SK-N-SH (cell line): ENCODE data around the gene FHOD3. TPM values are rescaled to one million over a fixed set of nuclear protein-coding genes. Genes with fewer than 3 reads are reported as not detected.

ENCODE experiments used
- CTCF ChIA-PET: fragments of 300-600, 350-600 bp; formaldehyde crosslinking; extraction: SDS; loops from one replicate; lab custom pipeline; 2021; lab: Yijun Ruan, JAX
- POLR2A ChIA-PET: fragments of 350-600 bp; sonication (Branson Sonifier 250); formaldehyde crosslinking; extraction: SDS; loops from one replicate; lab custom pipeline; 2020; ENCODE audit warnings: antibody characterized with exemption, inconsistent platforms; lab: Yijun Ruan, JAX
- DNase-seq: peaks from one replicate; pipeline ENCODE4 v3.0.0; 2012
- H2AFZ ChIP-seq: fragments of 200-600 bp; sonication (generic); 2 replicates; pipeline ENCODE4 v1.8.1; 2016; ENCODE audit warnings: antibody characterized with exemption, mild to moderate bottlenecking, low read depth
- H3F3A ChIP-seq: fragments of 200-600 bp; sonication (generic); replicated peaks from 2 replicates; pipeline ENCODE3; 2016; ENCODE audit warnings: antibody characterized with exemption, mild to moderate bottlenecking; ENCODE audit not compliant: insufficient read depth
- H3K27ac ChIP-seq, 2 experiments: fragments of 200-500 bp in 1 of 2; fragments of 200-600 bp in 1 of 2; sonication (Bioruptor generic) in 1 of 2; sonication (generic), shearing (Covaris generic) in 1 of 2; 2 replicates each; pipeline versions ENCODE4 v1.5.1 to v1.6.1; 2014 to 2016; ENCODE audit warnings: low read depth in 2 of 2, inconsistent platforms in 1 of 2, low read length in 1 of 2, mild to moderate bottlenecking in 1 of 2, mixed read lengths in 1 of 2
- H3K27me3 ChIP-seq: fragments of 200-600 bp; sonication (generic), shearing (Covaris generic); 2 replicates; pipeline ENCODE4 v1.6.1; 2016; ENCODE audit warnings: mixed run types; ENCODE audit not compliant: insufficient read depth
- H3K36me3 ChIP-seq, 2 experiments: fragments of 200-500 bp in 1 of 2; fragments of 200-600 bp in 1 of 2; sonication (Bioruptor generic) in 1 of 2; sonication (generic) in 1 of 2; replicated peaks in 1 of 2; 2 replicates each; pipeline versions ENCODE3 to v1.5.1; 2014 to 2016; ENCODE audit warnings: low read length in 1 of 2, mild to moderate bottlenecking in 1 of 2; ENCODE audit not compliant: insufficient read depth in 2 of 2, control insufficient read depth in 1 of 2
- H3K4me1 ChIP-seq, 2 experiments: fragments of 200-500 bp in 1 of 2; fragments of 200-600 bp in 1 of 2; sonication (Bioruptor generic) in 1 of 2; sonication (generic), shearing (Covaris generic) in 1 of 2; 2 replicates each; pipeline versions ENCODE4 v1.5.1 to v1.6.1; 2014 to 2016; ENCODE audit warnings: low read depth in 1 of 2, low read length in 1 of 2, mixed run types in 1 of 2; ENCODE audit not compliant: insufficient read depth in 2 of 2, control insufficient read depth in 1 of 2
- H3K4me2 ChIP-seq: fragments of 200-600 bp; sonication (generic), shearing (Covaris generic); 2 replicates; pipeline ENCODE4 v1.6.1; 2017; ENCODE audit warnings: mixed run types
- H3K4me3 ChIP-seq, 2 experiments: fragments of 200-500 bp in 1 of 2; fragments of 200-600 bp in 1 of 2; sonication (Bioruptor generic) in 1 of 2; sonication (generic), shearing (Covaris generic) in 1 of 2; 2 replicates each; pipeline versions ENCODE4 v1.5.1 to v1.8.1; 2014 to 2016; ENCODE audit warnings: low read depth in 2 of 2, inconsistent platforms in 1 of 2, low read length in 1 of 2, mild to moderate bottlenecking in 1 of 2, mixed read lengths in 1 of 2, moderate library complexity in 1 of 2
- H3K79me2 ChIP-seq: fragments of 200-600 bp; sonication (generic); 2 replicates; pipeline ENCODE4 v1.8.1; 2017; ENCODE audit warnings: mild to moderate bottlenecking; ENCODE audit not compliant: insufficient read depth
- H3K9ac ChIP-seq: fragments of 200-600 bp; sonication (generic); 2 replicates; pipeline ENCODE4 v1.6.1; 2017; ENCODE audit warnings: mixed run types
- H3K9me2 ChIP-seq: fragments of 200-600 bp; sonication (generic); 2 replicates; pipeline ENCODE4 v1.6.1; 2017; ENCODE audit warnings: mixed run types
- H3K9me3 ChIP-seq: fragments of 200-600 bp; sonication (generic); 2 replicates; pipeline ENCODE4 v1.6.1; 2017; ENCODE audit warnings: mixed run types, mild to moderate bottlenecking, moderate library complexity
- H4K20me1 ChIP-seq: fragments of 200-600 bp; sonication (generic); 2 replicates; pipeline ENCODE4 v1.6.1; 2017; ENCODE audit warnings: mild to moderate bottlenecking, mixed run types; ENCODE audit not compliant: insufficient read depth
- CHD2 ChIP-seq: fragments of 150-350 bp; IDR thresholded peaks from 2 replicates; pipeline ENCODE4 v1.6.1; 2018; ENCODE audit warnings: low read length; ENCODE audit not compliant: partially characterized antibody
- ELF1 ChIP-seq: IDR thresholded peaks from 2 replicates; pipeline ENCODE4 v1.4.0; 2012
- EP300 ChIP-seq, 2 experiments: IDR thresholded peaks; 2 replicates each; pipeline versions ENCODE4 v1.4.0 to v1.6.1; 2012; ENCODE audit warnings: borderline replicate concordance in 1 of 2, low read depth in 1 of 2, low read length in 1 of 2
- EZH2phosphoT487 ChIP-seq: fragments of 200-600 bp; sonication (generic); IDR thresholded peaks from 2 replicates; pipeline ENCODE4 v1.6.1; 2017; ENCODE audit warnings: low read depth, mixed run types, mild to moderate bottlenecking, antibody characterized with exemption, moderate library complexity, borderline replicate concordance
- FOSL2 ChIP-seq: IDR thresholded peaks from 2 replicates; pipeline ENCODE4 v1.4.0; 2012; ENCODE audit warnings: low read depth, mild to moderate bottlenecking, moderate library complexity, borderline replicate concordance
- FOXJ3 ChIP-seq: sonication (generic); formaldehyde crosslinking; IDR thresholded peaks from 2 replicates; pipeline ENCODE4 v1.5.1; 2020; ENCODE audit warnings: mild to moderate bottlenecking, missing genetic modification reagents
- FOXM1 ChIP-seq: IDR thresholded peaks from 2 replicates; pipeline ENCODE4 v1.4.0; 2012; ENCODE audit warnings: low read depth, mild to moderate bottlenecking
- GABPA ChIP-seq: IDR thresholded peaks from 2 replicates; pipeline ENCODE4 v1.4.0; 2012; ENCODE audit warnings: low read depth, mild to moderate bottlenecking
- GATA2 ChIP-seq: sonication (generic); formaldehyde crosslinking; IDR thresholded peaks from 2 replicates; pipeline ENCODE4 v1.5.0; 2020; ENCODE audit warnings: mild to moderate bottlenecking, missing genetic modification reagents
- IRF3 ChIP-seq: fragments of 150-350 bp; IDR thresholded peaks from 2 replicates; pipeline ENCODE4 v1.6.1; 2016; ENCODE audit warnings: mild to moderate bottlenecking, low read depth, low read length
- JUND ChIP-seq: IDR thresholded peaks from 2 replicates; pipeline ENCODE4 v1.4.0; 2012
- MAX ChIP-seq: IDR thresholded peaks from 2 replicates; pipeline ENCODE4 v1.4.0; 2012; ENCODE audit warnings: low read depth
- MEF2A ChIP-seq: IDR thresholded peaks from 2 replicates; pipeline ENCODE4 v1.4.0; 2012; ENCODE audit warnings: low read depth, borderline replicate concordance
- MXI1 ChIP-seq: IDR thresholded peaks from 2 replicates; pipeline ENCODE4 v1.6.1; 2012; ENCODE audit warnings: mild to moderate bottlenecking, low read depth, low read length, improper control_type of control experiment
- NFIC ChIP-seq: IDR thresholded peaks from 2 replicates; pipeline ENCODE4 v1.4.0; 2012; ENCODE audit warnings: borderline replicate concordance
- POLR2AphosphoS5 ChIP-seq: IDR thresholded peaks from 2 replicates; pipeline ENCODE4 v1.6.1; 2012; ENCODE audit warnings: low read depth, low read length
- RCOR1 ChIP-seq: fragments of 150-350 bp; IDR thresholded peaks from 2 replicates; pipeline ENCODE4 v1.6.1; 2017; ENCODE audit warnings: antibody characterized with exemption, low read length
- RXRA ChIP-seq: IDR thresholded peaks from 2 replicates; pipeline ENCODE4 v1.4.0; 2012; ENCODE audit warnings: low read depth, mild to moderate bottlenecking, borderline replicate concordance
- SIN3A ChIP-seq: IDR thresholded peaks from 2 replicates; pipeline ENCODE4 v1.6.1; 2012; ENCODE audit warnings: low read depth, mild to moderate bottlenecking, low read length, moderate library complexity, borderline replicate concordance
- TCF12 ChIP-seq: IDR thresholded peaks from 2 replicates; pipeline ENCODE4 v1.4.0; 2012
- TEAD4 ChIP-seq: IDR thresholded peaks from 2 replicates; pipeline ENCODE4 v1.4.0; 2012; ENCODE audit warnings: mild to moderate bottlenecking, borderline replicate concordance; ENCODE audit not compliant: insufficient read depth
- USF1 ChIP-seq: IDR thresholded peaks from 2 replicates; pipeline ENCODE4 v1.4.0; 2012; ENCODE audit warnings: low read depth, borderline replicate concordance
- ZBTB33 ChIP-seq: IDR thresholded peaks from 2 replicates; pipeline ENCODE4 v1.4.0; 2012; ENCODE audit warnings: low read depth, borderline replicate concordance
- WGBS: methylation state at CpG from one replicate; pipeline ENCODE4 v1.1.6; 2017; ENCODE audit warnings: low lambda C conversion rate; 5-methylcytosine and 5-hydroxymethylcytosine counted together
- polyA plus RNA-seq, 3 experiments: library from polyadenylated mRNA; depleted of rRNA; stranded (reverse); fragments of >200 nt; gene quantifications; 2 replicates each; pipeline ENCODE4 v1.2.3, GENCODE V29; 2012
- TF ChIP-seq, protein P1 (sequence below): IDR thresholded peaks from 2 replicates; pipeline ENCODE4; 2012
- TF ChIP-seq, protein P2 (sequence below): fragments of 200-600 bp; sonication (generic); IDR thresholded peaks from 2 replicates; pipeline ENCODE4 v1.6.1; 2017; ENCODE audit warnings: antibody characterized with exemption, mild to moderate bottlenecking, moderate library complexity

Gene FHOD3
- polyA plus RNA-seq, 1 of the 3 experiments (the other 2 are of a cell fraction): 10.9 TPM

DNA sequence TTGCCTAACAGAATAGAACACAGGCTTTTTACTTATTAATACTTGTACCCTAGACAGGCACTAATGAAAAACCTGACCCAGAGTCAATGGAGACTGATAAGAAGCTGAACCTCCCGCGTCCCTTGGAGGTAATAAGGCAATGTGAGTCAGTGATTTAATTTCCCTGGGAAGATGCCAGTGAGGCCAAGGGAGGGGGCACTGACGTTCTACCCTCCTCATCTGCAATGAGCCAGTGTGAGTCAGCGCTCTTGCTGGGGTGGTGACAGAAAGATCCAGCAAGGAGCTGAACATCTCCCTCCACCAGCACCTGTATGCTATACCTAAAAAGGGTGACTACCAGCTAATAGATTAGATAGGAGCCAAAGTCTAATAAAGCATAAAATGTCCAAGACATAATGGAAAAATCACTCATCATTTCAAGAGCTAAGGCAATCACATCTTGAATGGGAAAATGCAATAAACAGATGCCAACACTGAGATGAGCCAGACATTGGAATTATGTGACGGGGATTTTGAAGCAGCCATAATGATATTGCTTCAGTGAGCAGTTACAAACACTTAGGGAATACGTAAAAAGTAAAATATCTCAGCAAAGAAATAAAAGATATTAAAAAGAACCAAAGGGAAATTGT is 414.4 kb downstream of the FHOD3 start:
- Histone ChIP-seq H3K9me2 (no peaks in the 10 kb centered on the region), H4K20me1 (no peaks in the 10 kb centered on the region), H3K36me3 (no peaks in the 10 kb centered on the region), H3K9ac (no peak overlapping the region), H3K4me3 (no peak overlapping the region), H2AFZ (no peak overlapping the region), H3K4me1 (peaks cover 0 to 7% of the 10 kb centered on the region in 2 experiments; a peak in 2 of 4 replicates), H3K27me3 (no peaks in the 10 kb centered on the region), H3K9me3 (no peaks in the 10 kb centered on the region), H3K79me2 (no peaks in the 10 kb centered on the region), H3F3A (no peaks in the 10 kb centered on the region), H3K4me2 (no peak overlapping the region), H3K27ac (peak overlapping the region in 1 of 2 experiments; percentile 57; a peak in 3 of 4 replicates)
- no peak for DNase-seq
- ChIA-PET CTCF (interaction anchor here (1.1 to 2.2 kb wide), 2 partner anchors 24 to 415 kb away, joined by 3 to 14 read pairs; partner anchors contain the start of gene FHOD3), POLR2A (no interaction called here)
- WGBS: 21% methylated on average over 6 of the region's 6 CpGs
- TF ChIP-seq EP300 (IDR thresholded peaks at IDR 0.05; ENCODE audit: borderline replicate concordance in 1 of 2, low read depth in 1 of 2, low read length in 1 of 2): peak in 1 of 2 experiments; percentile 52; a peak in 1 of 4 replicates
- TF ChIP-seq TCF12: peak; percentile 77
- no peak for TF ChIP-seq ZBTB33
- TF ChIP-seq, protein P1, sequence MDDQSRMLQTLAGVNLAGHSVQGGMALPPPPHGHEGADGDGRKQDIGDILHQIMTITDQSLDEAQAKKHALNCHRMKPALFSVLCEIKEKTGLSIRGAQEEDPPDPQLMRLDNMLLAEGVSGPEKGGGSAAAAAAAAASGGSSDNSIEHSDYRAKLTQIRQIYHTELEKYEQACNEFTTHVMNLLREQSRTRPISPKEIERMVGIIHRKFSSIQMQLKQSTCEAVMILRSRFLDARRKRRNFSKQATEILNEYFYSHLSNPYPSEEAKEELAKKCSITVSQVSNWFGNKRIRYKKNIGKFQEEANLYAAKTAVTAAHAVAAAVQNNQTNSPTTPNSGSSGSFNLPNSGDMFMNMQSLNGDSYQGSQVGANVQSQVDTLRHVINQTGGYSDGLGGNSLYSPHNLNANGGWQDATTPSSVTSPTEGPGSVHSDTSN: peak; percentile 70
- TF ChIP-seq CHD2: no peak
- no peak for TF ChIP-seq SIN3A
- TF ChIP-seq GATA2 (CRISPR knock-in tag): no peak
- TF ChIP-seq RCOR1: no peak
- no peak for TF ChIP-seq GABPA
- TF ChIP-seq MAX: peak; percentile 60
- TF ChIP-seq, protein P2, sequence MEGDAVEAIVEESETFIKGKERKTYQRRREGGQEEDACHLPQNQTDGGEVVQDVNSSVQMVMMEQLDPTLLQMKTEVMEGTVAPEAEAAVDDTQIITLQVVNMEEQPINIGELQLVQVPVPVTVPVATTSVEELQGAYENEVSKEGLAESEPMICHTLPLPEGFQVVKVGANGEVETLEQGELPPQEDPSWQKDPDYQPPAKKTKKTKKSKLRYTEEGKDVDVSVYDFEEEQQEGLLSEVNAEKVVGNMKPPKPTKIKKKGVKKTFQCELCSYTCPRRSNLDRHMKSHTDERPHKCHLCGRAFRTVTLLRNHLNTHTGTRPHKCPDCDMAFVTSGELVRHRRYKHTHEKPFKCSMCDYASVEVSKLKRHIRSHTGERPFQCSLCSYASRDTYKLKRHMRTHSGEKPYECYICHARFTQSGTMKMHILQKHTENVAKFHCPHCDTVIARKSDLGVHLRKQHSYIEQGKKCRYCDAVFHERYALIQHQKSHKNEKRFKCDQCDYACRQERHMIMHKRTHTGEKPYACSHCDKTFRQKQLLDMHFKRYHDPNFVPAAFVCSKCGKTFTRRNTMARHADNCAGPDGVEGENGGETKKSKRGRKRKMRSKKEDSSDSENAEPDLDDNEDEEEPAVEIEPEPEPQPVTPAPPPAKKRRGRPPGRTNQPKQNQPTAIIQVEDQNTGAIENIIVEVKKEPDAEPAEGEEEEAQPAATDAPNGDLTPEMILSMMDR: no peak
- TF ChIP-seq RXRA: peak; percentile 39; the same call in 1 of the 2 replicates
- no peak; the same call in 1 of the 2 replicates for TF ChIP-seq FOXM1
- TF ChIP-seq FOSL2: peak; percentile 85
- peak; percentile 74 for TF ChIP-seq JUND
- TF ChIP-seq MEF2A: no peak
- no peak for TF ChIP-seq FOXJ3 (CRISPR knock-in tag)
- TF ChIP-seq TEAD4: no peak
- TF ChIP-seq NFIC: peak; percentile 85
- no peak for TF ChIP-seq EZH2phosphoT487
- TF ChIP-seq USF1: no peak
- TF ChIP-seq IRF3: no peak
- TF ChIP-seq POLR2AphosphoS5: no peak
- TF ChIP-seq ELF1: no peak
- TF ChIP-seq MXI1: no peak
